CD8-positive, alpha-beta memory T cell (primary cell): Measurements from ENCODE around the gene SIN3A. TPM values are rescaled to one million over a fixed set of nuclear protein-coding genes. Genes with fewer than 3 reads are reported as not detected.
A peak's percentile ranks its signal among the peaks of the same experiment; 100 is the strongest.
"Not testable (repeated sequence)": the region's sequence is repeated elsewhere in the genome, so short reads cannot be mapped to it uniquely, and the experiment has no call there.

Experiments used
- CTCF ChIA-PET: fragments of 350-600 bp; sonication (Branson Sonifier 250); formaldehyde crosslinking; loops from one replicate; lab custom pipeline; 2021; ENCODE audit warnings: antibody characterized with exemption; lab: Charles Lee
- POLR2A ChIA-PET: fragments of 350-600 bp; sonication (Branson Sonifier 250); formaldehyde crosslinking; loops from one replicate; lab custom pipeline; 2021; ENCODE audit warnings: antibody characterized with exemption; lab: Charles Lee
- DNase-seq, 5 donors: peaks; one replicate each; pipeline versions ENCODE4 v3.0.0 to v3.0.0-alpha.2; 2020 to 2022; ENCODE audit warnings: mixed read lengths in 1 of 5
- H3K27ac ChIP-seq: one replicate; pipeline ENCODE4 v1.7.0; 2013; ENCODE audit warnings: low read depth, mild to moderate bottlenecking, low read length, moderate library complexity
- H3K27me3 ChIP-seq: 2 replicates; pipeline ENCODE4 v1.7.0; 2013; ENCODE audit warnings: low read length, mild to moderate bottlenecking; ENCODE audit not compliant: insufficient read depth, poor library complexity, severe bottlenecking
- H3K36me3 ChIP-seq: 2 replicates; pipeline ENCODE4 v1.7.0; 2013; ENCODE audit warnings: mild to moderate bottlenecking, low read length, moderate library complexity; ENCODE audit not compliant: insufficient read depth
- H3K4me1 ChIP-seq: 2 replicates; pipeline ENCODE4 v1.7.0; 2013; ENCODE audit warnings: mild to moderate bottlenecking, low read length, moderate library complexity; ENCODE audit not compliant: insufficient read depth
- H3K4me3 ChIP-seq: 2 replicates; pipeline ENCODE4 v1.7.0; 2013; ENCODE audit warnings: mild to moderate bottlenecking, low read length
- H3K9me3 ChIP-seq: 2 replicates; pipeline ENCODE4 v1.7.0; 2013; ENCODE audit warnings: mild to moderate bottlenecking, low read length
- H3K27ac Mint-ChIP-seq, 8 donors: one replicate each; pipeline ENCODE4 v1.8.0; 2020 to 2021; ENCODE audit warnings: mixed read lengths in 8 of 8, mild to moderate bottlenecking in 6 of 8, inconsistent platforms in 3 of 8, moderate library complexity in 3 of 8
- H3K27me3 Mint-ChIP-seq, 2 donors: one replicate each; pipeline ENCODE4 v1.8.0; 2020 to 2021; ENCODE audit warnings: mixed read lengths in 2 of 2, mild to moderate bottlenecking in 1 of 2, moderate library complexity in 1 of 2
- H3K36me3 Mint-ChIP-seq, 3 donors: one replicate each; pipeline ENCODE4 v1.8.0; 2020 to 2021; ENCODE audit warnings: mixed read lengths in 3 of 3, inconsistent platforms in 1 of 3, mild to moderate bottlenecking in 1 of 3
- H3K4me1 Mint-ChIP-seq, 3 donors: one replicate each; pipeline ENCODE4 v1.8.0; 2020 to 2021; ENCODE audit warnings: mixed read lengths in 3 of 3, inconsistent platforms in 1 of 3, mild to moderate bottlenecking in 1 of 3
- H3K4me3 Mint-ChIP-seq, 7 donors: one replicate each; pipeline ENCODE4 v1.8.0; 2020 to 2021; ENCODE audit warnings: mixed read lengths in 7 of 7, mild to moderate bottlenecking in 6 of 7, moderate library complexity in 4 of 7, inconsistent platforms in 2 of 7
- H3K9me3 Mint-ChIP-seq, 5 donors: one replicate each; pipeline ENCODE4 v1.8.0; 2020 to 2022; ENCODE audit warnings: mixed read lengths in 5 of 5, mild to moderate bottlenecking in 3 of 5, moderate library complexity in 2 of 5, inconsistent platforms in 1 of 5
- polyA plus RNA-seq: library from polyadenylated mRNA; unstranded; fragments of 300-500 nt; fragmentation: Illumina TruSeq; gene quantifications from one replicate; pipeline ENCODE4 v1.2.3, GENCODE V29; 2021
- total RNA-seq, 2 experiments: library from RNA; stranded (reverse); gene quantifications; one replicate each; pipeline ENCODE4 v1.2.3, GENCODE V29; 2021

The SIN3A gene
- total and polyA plus RNA-seq, 3 experiments from 2014 or later = 16.0 to 89.0 (median 82.8) TPM

- H3K4me3 Mint-ChIP-seq = peak overlapping the region; percentile 93 to 98 (median 96)
- H3K27ac Mint-ChIP-seq = peak overlapping the region; percentile 94 to 100 (median 98)
- peaks cover 53 to 69% (median 67%) of the 10 kb centered on the region in 3 donors for H3K4me1 Mint-ChIP-seq
- H3K9me3 ChIP-seq = no peaks in the 10 kb centered on the region
- DNase-seq = peak; percentile 93 to 98 (median 96)
- peak overlapping the region; percentile 80 for H3K27ac ChIP-seq
- H3K27me3 Mint-ChIP-seq = no peaks in the 10 kb centered on the region
- ChIA-PET POLR2A (interaction anchor here (0.6 to 7.3 kb wide), 9 partner anchors 14 to 834 kb away, joined by 3 to 130 read pairs (median 14); partner anchors contain the start of genes IMP3, MAN2C1, PTPN9 and SNUPN), CTCF (interaction anchor here (1.1 to 6.0 kb wide), 3 partner anchors 82 to 197 kb away, joined by 3 to 52 read pairs (median 6); partner anchors contain the start of genes IMP3, MAN2C1 and SNX33)
- H3K4me1 ChIP-seq = peaks cover 53% of the 10 kb centered on the region
- H3K4me3 ChIP-seq = peak overlapping the region; percentile 99
- no peaks in the 10 kb centered on the region for H3K9me3 Mint-ChIP-seq
- H3K36me3 Mint-ChIP-seq = peaks cover 0 to 33% (median 2%) of the 10 kb centered on the region in 3 donors
- no peaks in the 10 kb centered on the region for H3K27me3 ChIP-seq
- no peaks in the 10 kb centered on the region for H3K36me3 ChIP-seq
Measured at GRCh38 chr15:75450307-75451201, 936 bp downstream of the SIN3A start.

- no peak for DNase-seq
- Mint-ChIP-seq H3K4me3 (peak overlapping the region; percentile 93 to 98 (median 96)), H3K4me1 (peaks cover 53 to 73% (median 69%) of the 10 kb centered on the region in 3 donors), H3K9me3 (no peaks in the 10 kb centered on the region), H3K27ac (peak overlapping the region; percentile 94 to 100 (median 98)), H3K36me3 (peaks cover 0 to 32% (median 2%) of the 10 kb centered on the region in 3 donors), H3K27me3 (no peaks in the 10 kb centered on the region)
- Histone ChIP-seq H3K27me3 (no peaks in the 10 kb centered on the region), H3K4me3 (peak overlapping the region; percentile 99), H3K36me3 (no peaks in the 10 kb centered on the region), H3K27ac (peak overlapping the region; percentile 80), H3K9me3 (no peaks in the 10 kb centered on the region), H3K4me1 (peaks cover 56% of the 10 kb centered on the region)
- POLR2A ChIA-PET = interaction anchor here (7.2 to 7.3 kb wide), 2 partner anchors 81 to 190 kb away, joined by 106 to 130 read pairs; partner anchors contain the start of genes IMP3 and MAN2C1
- CTCF ChIA-PET = interaction anchor here (1.1 to 1.6 kb wide), 2 partner anchors 191 to 198 kb away, joined by 3 to 6 read pairs; partner anchors contain the start of genes IMP3 and SNX33
Measured at GRCh38 chr15:75449585-75450306, 1.7 kb downstream of the SIN3A start.

DNA sequence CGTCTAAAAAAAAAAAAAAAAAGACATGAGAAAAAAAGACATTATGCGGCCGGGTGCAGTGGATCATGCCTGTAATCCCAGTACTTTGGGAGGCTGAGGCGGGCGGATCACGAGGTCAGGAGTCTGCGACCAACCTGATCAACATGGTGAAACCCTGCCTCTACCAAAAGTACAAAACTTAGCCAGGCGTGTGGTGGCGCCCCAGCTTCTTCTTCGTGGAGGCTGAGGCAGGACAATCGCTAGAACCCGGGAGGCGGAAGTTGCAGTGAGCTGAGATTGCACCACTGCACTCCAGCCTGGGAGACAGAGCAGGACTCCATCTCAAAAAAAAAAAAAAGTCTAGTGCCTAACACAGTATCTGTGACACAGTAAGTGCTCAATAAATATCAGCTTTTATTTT is 3.3 kb downstream of the SIN3A start:
- not testable (repeated sequence) for H3K4me3 Mint-ChIP-seq, H3K27me3 Mint-ChIP-seq
- POLR2A ChIA-PET = interaction anchor here (0.7 kb wide), 1 partner anchor 10 kb away, joined by 9 read pairs; no protein-coding TSS in a partner anchor

GRCh38 chr15:75446151-75446550 is 5.3 kb downstream of the SIN3A start:
- H3K9me3 ChIP-seq = no peaks in the 10 kb centered on the region
- no peak overlapping the region for H3K4me3 ChIP-seq
- Mint-ChIP-seq H3K4me1 (peaks cover 50 to 72% (median 68%) of the 10 kb centered on the region in 3 donors), H3K9me3 (no peaks in the 10 kb centered on the region), H3K36me3 (peaks cover 0 to 34% (median 2%) of the 10 kb centered on the region in 3 donors), H3K4me3 (peak overlapping the region; percentile 12 to 65 (median 36)), H3K27ac (peak overlapping the region; percentile 1 to 90 (median 62)), H3K27me3 (no peaks in the 10 kb centered on the region)
- ChIA-PET POLR2A (interaction anchor here (2.1 kb wide), 1 partner anchor 9 kb away, joined by 12 read pairs; no protein-coding TSS in a partner anchor), CTCF (interaction anchor here (0.9 to 1.7 kb wide), 5 partner anchors 8 to 194 kb away, joined by 3 to 6 read pairs (median 5); partner anchors contain the start of gene IMP3)
- no peak overlapping the region for H3K27ac ChIP-seq
- peaks cover 5% of the 10 kb centered on the region for H3K36me3 ChIP-seq
- peak in 1 of 5 donors; percentile 15 for DNase-seq
- peaks cover 62% of the 10 kb centered on the region for H3K4me1 ChIP-seq
- no peaks in the 10 kb centered on the region for H3K27me3 ChIP-seq

More for the DNA sequence above, 3.3 kb downstream of the SIN3A start:
- DNase-seq, H3K4me3 ChIP-seq, H3K9me3 ChIP-seq, H3K9me3 Mint-ChIP-seq, H3K27ac ChIP-seq, H3K27me3 ChIP-seq, H3K36me3 ChIP-seq: not testable (repeated sequence)
- Mint-ChIP-seq H3K4me1 (peaks cover 56 to 78% (median 76%) of the 10 kb centered on the region in 3 donors), H3K27ac (peak overlapping the region in 1 of 8 donors; percentile 76), H3K36me3 (peaks cover 0 to 31% (median 2%) of the 10 kb centered on the region in 3 donors)
- CTCF ChIA-PET = interaction anchor here (0.6 kb wide), 1 partner anchor 80 kb away, joined by 4 read pairs; the partner anchor contains the start of gene MAN2C1
- H3K4me1 ChIP-seq = peaks cover 65% of the 10 kb centered on the region

- H3K4me1 Mint-ChIP-seq = peaks cover 49 to 72% (median 65%) of the 10 kb centered on the region in 3 donors
Measured at GRCh38 chr15:75445324-75445723, 6.2 kb downstream of the SIN3A start.

DNA sequence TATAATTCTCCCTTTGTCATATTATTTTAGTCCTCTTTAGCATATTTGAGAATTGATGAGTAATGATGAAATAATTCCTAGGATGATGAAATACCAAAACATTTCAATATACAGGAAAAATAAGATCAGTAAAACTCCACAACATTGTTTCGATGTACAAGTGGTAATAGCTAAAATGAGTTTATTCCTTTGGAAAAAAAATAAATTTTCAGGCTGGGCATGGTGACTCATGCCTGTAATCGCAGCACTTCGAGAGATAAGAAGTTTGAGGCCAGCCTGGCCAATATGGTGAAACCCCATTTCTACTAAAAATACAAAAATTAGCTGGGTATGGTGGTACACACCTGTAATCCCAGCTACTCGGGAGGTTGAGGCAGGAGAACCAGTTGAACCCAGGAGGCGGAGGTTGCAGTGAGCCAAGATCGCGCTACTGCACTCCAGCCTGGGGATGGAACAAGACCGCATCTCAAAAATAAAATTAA is 7.5 kb downstream of the SIN3A start:
- CTCF ChIA-PET = interaction anchor here (1.3 kb wide), 1 partner anchor 8 kb away, joined by 3 read pairs; no protein-coding TSS in a partner anchor
- H3K4me1 Mint-ChIP-seq = peaks cover 41 to 66% (median 54%) of the 10 kb centered on the region in 3 donors
- H3K4me3 Mint-ChIP-seq, H3K4me3 ChIP-seq, DNase-seq, H3K27ac ChIP-seq, H3K27me3 Mint-ChIP-seq, H3K9me3 ChIP-seq, H3K27me3 ChIP-seq, H3K9me3 Mint-ChIP-seq, H3K36me3 ChIP-seq: not testable (repeated sequence)
- POLR2A ChIA-PET = interaction anchor here (1.5 kb wide), 1 partner anchor 11 kb away, joined by 5 read pairs; no protein-coding TSS in a partner anchor
- peak overlapping the region in 2 of 8 donors; percentile 70 to 77 for H3K27ac Mint-ChIP-seq
- peaks cover 0 to 31% (median 3%) of the 10 kb centered on the region in 3 donors for H3K36me3 Mint-ChIP-seq
- peaks cover 48% of the 10 kb centered on the region for H3K4me1 ChIP-seq

More at GRCh38 chr15:75445324-75445723, 6.2 kb downstream of the SIN3A start:
- not testable (repeated sequence) for H3K9me3 ChIP-seq, DNase-seq, H3K36me3 ChIP-seq, H3K27me3 Mint-ChIP-seq, H3K27ac ChIP-seq, H3K9me3 Mint-ChIP-seq, H3K27me3 ChIP-seq, H3K4me3 ChIP-seq
- peak overlapping the region in 1 of 7 donors; percentile 23 for H3K4me3 Mint-ChIP-seq
- ChIA-PET POLR2A (interaction anchor here (2.1 kb wide), 1 partner anchor 10 kb away, joined by 12 read pairs; no protein-coding TSS in a partner anchor), CTCF (interaction anchor here (0.9 to 1.7 kb wide), 5 partner anchors 9 to 195 kb away, joined by 3 to 6 read pairs (median 5); partner anchors contain the start of gene IMP3)
- H3K4me1 ChIP-seq = peaks cover 61% of the 10 kb centered on the region
- peaks cover 0 to 33% (median 2%) of the 10 kb centered on the region in 3 donors for H3K36me3 Mint-ChIP-seq
- peak overlapping the region in 2 of 8 donors; percentile 66 to 90 for H3K27ac Mint-ChIP-seq

GRCh38 chr15:75437721-75438120 is 13.8 kb downstream of the SIN3A start:
- H3K4me1 Mint-ChIP-seq = peaks cover 48 to 66% (median 54%) of the 10 kb centered on the region in 3 donors
- ChIA-PET POLR2A (no interaction called here), CTCF (no interaction called here)
- H3K9me3 ChIP-seq = no peaks in the 10 kb centered on the region
- H3K36me3 ChIP-seq = no peaks in the 10 kb centered on the region
- no peaks in the 10 kb centered on the region for H3K27me3 ChIP-seq
- no peak for DNase-seq
- no peak overlapping the region for H3K27ac ChIP-seq
- peaks cover 17% of the 10 kb centered on the region for H3K4me1 ChIP-seq
- H3K4me3 ChIP-seq = no peak overlapping the region
- H3K4me3 Mint-ChIP-seq = no peak overlapping the region
- peaks cover 0 to 52% (median 14%) of the 10 kb centered on the region in 3 donors for H3K36me3 Mint-ChIP-seq
- H3K27me3 Mint-ChIP-seq = no peaks in the 10 kb centered on the region
- H3K9me3 Mint-ChIP-seq = no peaks in the 10 kb centered on the region
- H3K27ac Mint-ChIP-seq = peak overlapping the region in 4 of 8 donors; percentile 2 to 82 (median 53)
